ENCODE measurements around the gene ABCC5. TPM values are rescaled to one million over a fixed set of nuclear protein-coding genes. Genes with fewer than 3 reads are reported as not detected.

The ABCC5 gene
- total and polyA plus RNA-seq, 2 donors from 2014 or later: 31.9 to 39.3 TPM

DNA sequence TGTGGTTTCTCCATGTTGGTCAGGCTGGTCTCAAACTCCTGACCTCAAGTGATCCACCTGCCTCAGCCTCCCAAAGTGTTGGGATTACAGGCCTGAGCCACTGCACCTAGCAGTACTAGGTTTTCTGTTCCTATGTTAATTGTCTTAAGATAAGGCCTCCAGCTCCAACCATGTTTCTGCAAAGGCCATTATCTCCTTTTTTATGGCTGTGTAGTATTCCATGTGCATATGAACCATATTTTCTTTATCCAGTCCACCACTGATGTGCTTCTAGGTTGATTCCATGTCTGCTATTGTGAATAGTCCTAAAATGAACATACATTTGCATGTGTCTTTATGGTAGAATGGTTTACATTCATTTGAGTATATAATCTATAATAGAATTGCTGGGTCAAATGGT lies 45.0 kb upstream of the ABCC5 start:
- intact Hi-C loops (cut with DNase I): no loop called here
- Histone ChIP-seq H3K9ac (ENCODE audit: low read length in 3 of 3) (no peak overlapping the region), H3K9me3 (ENCODE audit: control insufficient read depth in 2 of 3, insufficient read depth in 1 of 3, low read length in 3 of 3) (no peaks in the 10 kb centered on the region), H3K27me3 (ENCODE audit: control insufficient read depth, insufficient read depth, low read length) (no peaks in the 10 kb centered on the region), H3K36me3 (ENCODE audit: control insufficient read depth in 2 of 3, insufficient read depth in 3 of 3, low read length in 3 of 3) (no peaks in the 10 kb centered on the region), H3K27ac (ENCODE audit: low read depth in 2 of 2, low read length in 2 of 2) (no peak overlapping the region), H3K4me3 (ENCODE audit: low read length in 3 of 3) (no peak overlapping the region), H3K4me1 (ENCODE audit: control insufficient read depth in 2 of 3, insufficient read depth in 2 of 3, low read depth in 1 of 3, low read length in 3 of 3) (no peaks in the 10 kb centered on the region)
- TF ChIP-seq, protein P1, sequence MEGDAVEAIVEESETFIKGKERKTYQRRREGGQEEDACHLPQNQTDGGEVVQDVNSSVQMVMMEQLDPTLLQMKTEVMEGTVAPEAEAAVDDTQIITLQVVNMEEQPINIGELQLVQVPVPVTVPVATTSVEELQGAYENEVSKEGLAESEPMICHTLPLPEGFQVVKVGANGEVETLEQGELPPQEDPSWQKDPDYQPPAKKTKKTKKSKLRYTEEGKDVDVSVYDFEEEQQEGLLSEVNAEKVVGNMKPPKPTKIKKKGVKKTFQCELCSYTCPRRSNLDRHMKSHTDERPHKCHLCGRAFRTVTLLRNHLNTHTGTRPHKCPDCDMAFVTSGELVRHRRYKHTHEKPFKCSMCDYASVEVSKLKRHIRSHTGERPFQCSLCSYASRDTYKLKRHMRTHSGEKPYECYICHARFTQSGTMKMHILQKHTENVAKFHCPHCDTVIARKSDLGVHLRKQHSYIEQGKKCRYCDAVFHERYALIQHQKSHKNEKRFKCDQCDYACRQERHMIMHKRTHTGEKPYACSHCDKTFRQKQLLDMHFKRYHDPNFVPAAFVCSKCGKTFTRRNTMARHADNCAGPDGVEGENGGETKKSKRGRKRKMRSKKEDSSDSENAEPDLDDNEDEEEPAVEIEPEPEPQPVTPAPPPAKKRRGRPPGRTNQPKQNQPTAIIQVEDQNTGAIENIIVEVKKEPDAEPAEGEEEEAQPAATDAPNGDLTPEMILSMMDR (IDR thresholded peaks at IDR 0.05; ENCODE audit: borderline replicate concordance, extremely low read depth, insufficient read depth): no peak
- no peak for DNase-seq
- FAIRE-seq: no peak

- no peak for DNase-seq
- no peaks in the 10 kb centered on the region for H3K27me3 ChIP-seq (ENCODE audit: control insufficient read depth, insufficient read depth, low read length)
- no peak for FAIRE-seq
These were observed 41.7 kb upstream of the ABCC5 start for GRCh38 chr3:184059424-184059823.

DNA sequence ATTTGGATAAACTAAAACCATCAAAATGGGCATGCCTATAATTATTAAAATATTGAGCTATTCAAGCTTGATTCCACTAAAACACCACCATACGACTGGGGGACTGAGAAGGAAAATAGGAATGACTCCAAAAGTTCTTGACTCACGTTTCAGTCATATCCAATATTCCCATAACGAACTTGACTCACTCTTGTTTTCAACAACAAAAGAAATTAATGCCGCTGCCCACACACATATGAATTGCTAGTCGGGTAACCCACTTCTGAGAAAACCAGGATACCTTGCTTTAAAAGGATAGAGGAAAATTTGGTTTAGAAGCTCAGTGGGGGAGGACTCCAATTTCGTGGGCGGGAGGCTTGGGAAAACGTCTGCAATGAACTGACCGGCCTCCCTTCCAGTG lies 40.3 kb upstream of the ABCC5 start:
- Histone ChIP-seq H3K4me1 (ENCODE audit: control insufficient read depth in 2 of 3, insufficient read depth in 2 of 3, low read depth in 1 of 3, low read length in 3 of 3) (no peaks in the 10 kb centered on the region), H3K9me3 (ENCODE audit: control insufficient read depth in 2 of 3, insufficient read depth in 1 of 3, low read length in 3 of 3) (no peaks in the 10 kb centered on the region), H3K27ac (ENCODE audit: low read depth in 2 of 2, low read length in 2 of 2) (no peak overlapping the region), H3K27me3 (ENCODE audit: control insufficient read depth, insufficient read depth, low read length) (no peaks in the 10 kb centered on the region), H3K9ac (ENCODE audit: low read length in 3 of 3) (no peak overlapping the region), H3K4me3 (ENCODE audit: low read length in 3 of 3) (no peak overlapping the region), H3K36me3 (ENCODE audit: control insufficient read depth in 2 of 3, insufficient read depth in 3 of 3, low read length in 3 of 3) (no peaks in the 10 kb centered on the region)
- FAIRE-seq (no peak), DNase-seq (no peak)
- intact Hi-C loops (cut with DNase I): no loop called here
- TF ChIP-seq, protein P1 (IDR thresholded peaks at IDR 0.05; ENCODE audit: borderline replicate concordance, extremely low read depth, insufficient read depth): no peak

More at GRCh38 chr3:184059424-184059823, 41.7 kb upstream of the ABCC5 start:
- Histone ChIP-seq H3K4me1 (ENCODE audit: control insufficient read depth in 2 of 3, insufficient read depth in 2 of 3, low read depth in 1 of 3, low read length in 3 of 3) (no peaks in the 10 kb centered on the region), H3K9ac (ENCODE audit: low read length in 3 of 3) (no peak overlapping the region), H3K9me3 (ENCODE audit: control insufficient read depth in 2 of 3, insufficient read depth in 1 of 3, low read length in 3 of 3) (no peaks in the 10 kb centered on the region), H3K4me3 (ENCODE audit: low read length in 3 of 3) (no peak overlapping the region), H3K36me3 (ENCODE audit: control insufficient read depth in 2 of 3, insufficient read depth in 3 of 3, low read length in 3 of 3) (no peaks in the 10 kb centered on the region), H3K27ac (ENCODE audit: low read depth in 2 of 2, low read length in 2 of 2) (no peak overlapping the region)
- TF ChIP-seq, protein P1 (IDR thresholded peaks at IDR 0.05; ENCODE audit: borderline replicate concordance, extremely low read depth, insufficient read depth): no peak
- intact Hi-C loops (cut with DNase I): no loop called here

DNA sequence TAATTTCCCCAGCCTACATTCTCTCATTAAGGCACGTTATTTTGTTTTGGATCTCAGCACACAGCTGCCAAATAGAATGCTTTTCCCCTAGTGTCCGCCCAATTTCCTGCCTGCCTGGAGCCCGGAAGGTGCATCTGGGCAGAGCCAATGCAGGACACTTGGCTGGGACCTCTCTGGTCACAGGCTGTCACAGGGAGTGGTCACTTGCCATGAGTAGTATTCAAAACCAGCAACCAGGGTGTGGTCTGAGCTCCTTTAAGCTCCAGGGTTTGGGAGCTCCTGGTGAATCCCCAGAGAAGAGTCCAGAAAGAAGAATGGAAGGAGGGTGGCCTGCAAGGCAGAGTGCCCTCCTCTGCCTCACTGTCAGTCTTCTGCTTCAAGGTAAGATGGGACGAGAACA lies 35.1 kb upstream of the ABCC5 start, which contains the start of gene HTR3C:
Gene HTR3C (plus strand): TSS at position 281 of the 400 bp plus-strand sequence. CDS start 34 bp downstream, at position 315.
- Histone ChIP-seq H3K27ac (ENCODE audit: low read depth in 2 of 2, low read length in 2 of 2) (no peak within 1 kb of the TSS), H3K27me3 (ENCODE audit: control insufficient read depth, insufficient read depth, low read length) (no peaks in the 10 kb centered on the region), H3K9me3 (ENCODE audit: control insufficient read depth in 2 of 3, insufficient read depth in 1 of 3, low read length in 3 of 3) (no peaks in the 10 kb centered on the region), H3K4me3 (ENCODE audit: low read length in 3 of 3) (no peak within 1 kb of the TSS), H3K36me3 (ENCODE audit: control insufficient read depth in 2 of 3, insufficient read depth in 3 of 3, low read length in 3 of 3) (no peaks in the 10 kb centered on the region), H3K9ac (ENCODE audit: low read length in 3 of 3) (no peak within 1 kb of the TSS), H3K4me1 (ENCODE audit: control insufficient read depth in 2 of 3, insufficient read depth in 2 of 3, low read depth in 1 of 3, low read length in 3 of 3) (no peaks in the 10 kb centered on the region)
- FAIRE-seq (no peak), DNase-seq (no peak)
- intact Hi-C loops (cut with DNase I): no loop called here
- TF ChIP-seq, protein P1 (IDR thresholded peaks at IDR 0.05; ENCODE audit: borderline replicate concordance, extremely low read depth, insufficient read depth): no peak

All from kidney (tissue), 14 donors.